Measurements from ENCODE around the gene ZNF853.

DNA sequence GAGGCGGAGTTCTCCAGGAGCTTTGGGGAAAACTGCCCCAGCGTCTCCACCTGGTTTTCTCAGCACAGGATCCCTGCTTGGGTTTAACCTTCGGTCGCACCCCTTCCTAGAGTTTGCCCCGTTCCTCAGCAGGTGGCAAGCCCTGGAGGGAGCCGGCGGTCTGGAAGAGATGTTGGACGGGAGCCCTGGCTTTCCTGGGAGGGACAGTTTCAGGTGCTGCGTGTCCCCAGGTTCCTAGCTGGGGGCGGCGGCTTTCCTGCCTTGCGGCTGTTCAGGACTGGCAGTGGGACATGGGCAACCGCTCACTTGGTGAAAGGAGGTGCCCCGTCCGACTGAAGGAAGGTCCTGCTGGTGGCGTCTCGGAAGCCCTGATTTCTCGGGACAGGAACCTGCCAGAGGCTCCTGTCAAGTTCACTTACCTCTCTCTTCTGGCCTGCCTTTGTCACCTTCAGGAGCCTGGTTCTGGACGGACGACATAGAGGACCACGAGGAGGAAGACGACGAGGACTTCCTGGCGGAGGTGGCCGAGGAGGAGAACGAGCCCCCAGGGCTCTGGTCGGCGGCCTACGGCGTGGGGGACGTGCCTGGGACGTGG, 36.5 kb downstream of the ZNF853 start:
- TF ChIP-seq POLR2A (IDR thresholded peaks at IDR 0.05): no peak
- TF ChIP-seq, protein P1, sequence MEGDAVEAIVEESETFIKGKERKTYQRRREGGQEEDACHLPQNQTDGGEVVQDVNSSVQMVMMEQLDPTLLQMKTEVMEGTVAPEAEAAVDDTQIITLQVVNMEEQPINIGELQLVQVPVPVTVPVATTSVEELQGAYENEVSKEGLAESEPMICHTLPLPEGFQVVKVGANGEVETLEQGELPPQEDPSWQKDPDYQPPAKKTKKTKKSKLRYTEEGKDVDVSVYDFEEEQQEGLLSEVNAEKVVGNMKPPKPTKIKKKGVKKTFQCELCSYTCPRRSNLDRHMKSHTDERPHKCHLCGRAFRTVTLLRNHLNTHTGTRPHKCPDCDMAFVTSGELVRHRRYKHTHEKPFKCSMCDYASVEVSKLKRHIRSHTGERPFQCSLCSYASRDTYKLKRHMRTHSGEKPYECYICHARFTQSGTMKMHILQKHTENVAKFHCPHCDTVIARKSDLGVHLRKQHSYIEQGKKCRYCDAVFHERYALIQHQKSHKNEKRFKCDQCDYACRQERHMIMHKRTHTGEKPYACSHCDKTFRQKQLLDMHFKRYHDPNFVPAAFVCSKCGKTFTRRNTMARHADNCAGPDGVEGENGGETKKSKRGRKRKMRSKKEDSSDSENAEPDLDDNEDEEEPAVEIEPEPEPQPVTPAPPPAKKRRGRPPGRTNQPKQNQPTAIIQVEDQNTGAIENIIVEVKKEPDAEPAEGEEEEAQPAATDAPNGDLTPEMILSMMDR (IDR thresholded peaks at IDR 0.05): no peak

All from suprapubic skin (tissue), 3 donors.